Peyer's patch (tissue), 4 donors: Measurements from ENCODE around the gene USO1.

Experiments used
- CTCF ChIP-seq, 6 experiments: fragments of 450-650 bp in 4 of 6; fragments of 200-600 bp in 2 of 6; sonication (generic) in 1 of 6; IDR thresholded peaks; one replicate each; pipeline ENCODE4 v1.5.1; 2017 to 2019; ENCODE audit warnings: antibody characterized with exemption in 6 of 6, mild to moderate bottlenecking in 3 of 6, moderate library complexity in 1 of 6
- POLR2A ChIP-seq, 2 donors: fragments of 450-650 bp; IDR thresholded peaks; one replicate each; pipeline ENCODE4 v1.5.1; 2017; ENCODE audit warnings: antibody characterized with exemption in 2 of 2, mild to moderate bottlenecking in 2 of 2, moderate library complexity in 2 of 2

GRCh38 chr4:75733369-75733768 is 9.0 kb downstream of the USO1 start:
- TF ChIP-seq CTCF (IDR thresholded peaks at IDR 0.05) (no peak), POLR2A (IDR thresholded peaks at IDR 0.05) (no peak)
